LNCAP (cell line): ENCODE measurements around the gene SKAP1.

Source experiments
- TF ChIP-seq, protein P1 (sequence below): fragments of 450-650 bp; IDR thresholded peaks from 2 replicates; pipeline ENCODE4 v1.5.1; 2017; ENCODE audit warnings: mild to moderate bottlenecking

SKAP1 gene

DNA sequence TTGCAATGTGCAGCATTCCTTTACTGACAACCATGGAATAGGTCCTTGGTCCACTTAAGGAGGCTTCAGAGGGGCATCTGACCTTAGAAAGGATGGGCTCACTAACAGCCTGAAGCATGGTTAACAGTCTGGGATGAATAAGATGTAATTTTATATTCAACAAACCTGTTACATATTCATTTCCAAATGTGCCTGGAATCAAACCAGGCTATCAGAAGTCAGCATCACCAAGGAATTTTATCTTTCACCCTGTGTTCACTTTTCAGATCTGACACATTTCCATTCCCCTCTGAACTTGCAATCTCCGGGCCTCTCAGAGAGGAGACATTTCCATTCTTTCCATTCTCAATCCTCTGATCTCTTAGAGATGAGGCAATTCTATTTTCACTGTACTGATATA lies 260.1 kb downstream of the SKAP1 start:
- TF ChIP-seq, protein P1, sequence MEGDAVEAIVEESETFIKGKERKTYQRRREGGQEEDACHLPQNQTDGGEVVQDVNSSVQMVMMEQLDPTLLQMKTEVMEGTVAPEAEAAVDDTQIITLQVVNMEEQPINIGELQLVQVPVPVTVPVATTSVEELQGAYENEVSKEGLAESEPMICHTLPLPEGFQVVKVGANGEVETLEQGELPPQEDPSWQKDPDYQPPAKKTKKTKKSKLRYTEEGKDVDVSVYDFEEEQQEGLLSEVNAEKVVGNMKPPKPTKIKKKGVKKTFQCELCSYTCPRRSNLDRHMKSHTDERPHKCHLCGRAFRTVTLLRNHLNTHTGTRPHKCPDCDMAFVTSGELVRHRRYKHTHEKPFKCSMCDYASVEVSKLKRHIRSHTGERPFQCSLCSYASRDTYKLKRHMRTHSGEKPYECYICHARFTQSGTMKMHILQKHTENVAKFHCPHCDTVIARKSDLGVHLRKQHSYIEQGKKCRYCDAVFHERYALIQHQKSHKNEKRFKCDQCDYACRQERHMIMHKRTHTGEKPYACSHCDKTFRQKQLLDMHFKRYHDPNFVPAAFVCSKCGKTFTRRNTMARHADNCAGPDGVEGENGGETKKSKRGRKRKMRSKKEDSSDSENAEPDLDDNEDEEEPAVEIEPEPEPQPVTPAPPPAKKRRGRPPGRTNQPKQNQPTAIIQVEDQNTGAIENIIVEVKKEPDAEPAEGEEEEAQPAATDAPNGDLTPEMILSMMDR = no peak

DNA sequence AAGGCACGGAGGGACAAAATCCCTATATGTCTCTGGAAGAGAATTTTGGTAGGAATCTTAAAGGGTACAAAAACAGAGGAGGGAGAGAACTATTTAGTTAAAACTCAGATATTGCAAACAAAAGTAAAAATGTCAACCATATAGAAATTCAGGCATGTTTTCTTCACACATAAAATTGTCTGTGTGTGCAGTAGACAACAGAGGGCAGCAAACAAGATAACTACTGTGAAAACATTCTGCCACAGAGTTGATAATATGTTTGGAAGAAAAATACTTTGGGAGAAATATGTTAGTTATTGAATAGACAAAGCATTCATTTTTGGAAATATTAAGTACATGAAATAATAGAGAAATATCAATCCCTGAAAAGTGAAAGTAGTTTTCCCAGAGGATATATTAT lies 266.2 kb downstream of the SKAP1 start:
- TF ChIP-seq, protein P1 = peak; percentile 45; the same call in 1 of the 2 replicates

DNA sequence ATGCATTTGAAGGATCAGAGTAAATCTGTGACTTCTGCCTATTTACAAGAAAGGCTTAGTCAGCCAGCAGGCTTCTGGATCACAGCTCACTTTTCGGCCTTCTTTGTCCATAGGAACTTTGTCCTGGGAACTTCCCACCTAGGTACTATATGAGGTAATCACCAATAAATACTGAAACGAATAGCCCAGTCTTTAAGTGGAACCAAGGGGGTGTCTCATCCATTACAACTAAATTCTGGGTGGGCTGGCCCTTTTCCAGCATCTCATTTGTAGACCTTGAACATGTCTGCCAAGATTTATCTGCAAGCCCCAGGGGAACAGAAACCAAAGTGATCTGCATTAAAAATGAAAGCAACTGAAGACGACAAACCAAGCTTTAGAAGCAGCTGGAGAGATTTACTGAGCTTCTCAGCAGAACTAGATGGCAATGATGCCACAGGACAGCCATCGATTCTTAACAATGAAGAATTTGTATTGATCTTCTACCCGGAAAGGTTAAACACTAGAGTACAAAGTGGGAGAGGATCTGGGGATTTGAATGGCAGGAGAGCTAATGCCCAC lies 267.0 kb downstream of the SKAP1 start:
- TF ChIP-seq, protein P1 = no peak

DNA sequence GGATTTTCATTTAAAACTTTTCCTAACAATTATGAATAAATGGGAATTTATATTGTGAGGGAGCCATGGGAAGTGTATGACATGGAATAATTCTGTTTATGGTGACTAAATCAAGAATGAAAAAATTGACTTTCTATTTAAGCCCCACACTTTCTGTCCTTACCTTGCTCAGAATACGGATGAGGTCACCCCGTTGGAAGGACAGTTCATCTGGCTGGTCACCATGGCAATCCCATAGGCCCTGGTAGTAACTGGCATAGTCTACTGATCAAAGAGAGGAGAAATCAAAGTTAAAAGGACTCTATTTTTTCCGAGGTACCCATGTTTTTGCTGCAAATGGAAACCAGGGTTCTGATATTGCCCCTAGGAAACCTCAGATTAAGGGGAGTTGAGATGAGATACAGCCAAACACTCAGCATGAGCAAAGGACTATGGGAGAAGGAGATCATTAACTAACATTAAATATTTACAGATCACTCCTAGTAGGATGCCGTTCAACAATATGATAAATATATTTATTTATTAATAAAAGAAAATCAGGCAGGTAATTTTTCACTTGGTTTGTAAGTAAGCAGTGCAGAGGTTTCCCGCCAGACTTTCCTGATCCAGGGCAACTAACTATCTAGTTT lies 267.6 kb downstream of the SKAP1 start:
- TF ChIP-seq, protein P1 = no peak

DNA sequence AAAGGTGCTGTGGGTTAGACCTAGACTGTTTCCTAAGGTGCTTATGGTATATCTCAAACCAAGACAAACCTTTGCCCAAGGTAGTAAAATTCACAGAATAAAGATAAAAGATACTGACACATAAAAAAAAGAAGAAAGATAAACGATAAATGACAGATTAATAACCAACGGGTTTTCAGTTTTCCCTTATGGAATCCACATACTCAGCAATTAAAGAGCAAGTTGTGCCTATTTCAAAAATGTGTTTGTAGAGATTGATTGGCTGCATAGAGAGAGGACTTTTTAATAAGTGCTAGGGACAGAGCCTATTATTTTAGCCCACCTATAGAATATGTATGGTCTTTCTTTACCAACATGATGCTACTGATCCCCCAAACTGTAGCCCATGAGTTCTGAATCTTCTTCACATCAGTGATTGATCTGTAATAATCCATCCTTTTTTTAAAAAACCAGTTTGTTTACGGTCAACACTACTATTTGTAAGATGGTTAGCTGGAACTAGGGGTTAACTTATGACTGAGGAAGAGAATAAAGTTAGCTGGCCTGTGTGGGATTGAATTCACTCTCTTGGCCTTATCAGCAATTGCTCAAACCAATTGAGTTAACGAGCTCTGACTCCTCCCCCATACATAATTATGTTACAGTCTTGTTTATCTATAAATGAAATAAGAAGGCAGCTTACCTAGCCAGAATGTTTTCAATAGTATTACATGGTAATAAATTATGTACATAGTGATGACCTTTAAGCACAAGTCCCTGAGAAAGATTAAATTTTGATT lies 268.7 kb downstream of the SKAP1 start:
- TF ChIP-seq, protein P1 = no peak

DNA sequence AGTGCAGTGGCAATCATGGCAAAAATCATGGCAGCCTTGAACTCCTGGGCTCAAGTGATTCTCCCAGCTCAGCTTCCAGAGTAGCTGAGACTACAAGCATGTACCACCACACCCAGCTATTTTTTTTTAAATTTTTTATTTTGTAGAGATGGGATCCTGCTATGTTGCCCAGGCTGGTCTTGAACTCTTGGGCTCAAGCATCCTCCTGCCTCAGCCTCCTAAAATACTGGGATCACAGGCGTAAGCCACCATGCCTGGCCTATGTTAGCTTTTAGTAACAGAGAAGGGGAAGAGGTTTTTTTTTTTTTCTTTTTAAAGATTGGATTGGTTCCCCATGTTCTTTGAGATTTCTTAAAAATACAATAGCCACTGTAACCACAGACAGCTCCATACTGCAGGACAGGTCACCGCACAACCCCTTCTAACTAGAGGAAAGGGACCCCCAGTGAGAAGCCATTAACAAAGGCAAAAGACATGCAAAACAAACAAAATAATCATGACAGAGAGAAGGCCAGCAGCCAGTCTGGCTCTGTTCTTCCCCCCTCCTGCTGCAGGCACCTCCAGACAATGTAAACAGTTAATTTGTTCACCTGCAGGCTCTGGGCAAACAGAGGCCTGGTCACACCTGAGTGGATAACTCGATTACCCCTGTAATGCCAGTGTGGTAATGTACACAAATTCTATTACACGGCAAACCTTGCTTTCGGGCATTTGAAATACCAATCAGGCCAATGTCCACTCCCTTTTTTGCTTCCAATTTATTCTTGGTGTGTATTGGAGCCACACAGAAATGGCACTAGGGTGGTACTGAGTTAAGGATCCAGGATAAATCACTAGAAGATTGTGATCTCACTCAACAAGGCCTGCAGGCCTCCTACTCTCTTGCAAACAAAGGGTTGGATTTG lies 269.6 kb downstream of the SKAP1 start:
- TF ChIP-seq, protein P1 = no peak

DNA sequence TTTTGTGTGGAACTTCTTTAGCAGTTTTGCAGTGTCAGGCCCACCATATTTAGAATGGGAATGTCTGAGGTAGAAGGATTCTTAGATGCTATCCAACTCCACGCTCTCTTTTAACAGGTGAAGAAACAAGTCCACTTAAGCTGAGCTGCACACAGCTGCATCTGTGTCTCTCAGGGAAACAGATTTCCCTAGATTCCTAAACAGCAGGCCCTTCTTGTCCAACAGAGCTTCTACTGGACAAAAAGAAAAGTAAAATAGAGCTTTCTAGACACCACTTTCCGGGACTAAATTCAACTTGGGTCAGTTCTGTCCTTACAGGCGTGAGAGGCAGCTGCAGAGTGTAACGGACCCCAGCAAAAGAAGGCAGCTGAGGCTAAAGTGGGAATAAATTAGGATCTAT lies 270.8 kb downstream of the SKAP1 start:
- TF ChIP-seq, protein P1 = no peak
